Transverse colon (tissue), 4 donors: ENCODE results near the gene BHLHE41. TPM values are rescaled to one million over a fixed set of nuclear protein-coding genes. Genes with fewer than 3 reads are reported as not detected.

Experiments
- DNase-seq: peaks from one replicate; pipeline ENCODE4 v3.0.0-alpha.2; 2019
- H3K27ac ChIP-seq, 4 donors: fragments of 200-600 bp; sonication (generic); 2 replicates each; pipeline ENCODE4 v1.5.1; 2016 to 2018; ENCODE audit warnings: inconsistent platforms in 4 of 4
- H3K27me3 ChIP-seq: fragments of 200-600 bp; sonication (generic); 2 replicates; pipeline ENCODE4 v1.5.1; 2017; ENCODE audit warnings: inconsistent platforms
- H3K36me3 ChIP-seq, 4 donors: fragments of 200-600 bp; sonication (generic); 2 replicates each; pipeline ENCODE4 v1.5.1; 2017 to 2019; ENCODE audit warnings: inconsistent platforms in 4 of 4
- H3K4me1 ChIP-seq, 4 donors: fragments of 200-600 bp; sonication (generic); 2 replicates each; pipeline ENCODE4 v1.5.1; 2017 to 2020; ENCODE audit warnings: inconsistent platforms in 4 of 4
- H3K4me3 ChIP-seq, 4 donors: fragments of 200-600 bp; sonication (generic); 1 replicate in 1 of 4; 2 replicates in 3 of 4; pipeline versions ENCODE4 v1.5.1 to v1.6.1; 2017 to 2019; ENCODE audit warnings: inconsistent platforms in 4 of 4
- H3K9me3 ChIP-seq, 2 donors: fragments of 200-600 bp; sonication (generic); 2 replicates each; pipeline ENCODE4 v1.5.1; 2017 to 2019; ENCODE audit warnings: inconsistent platforms in 2 of 2
- CTCF ChIP-seq, 5 experiments: fragments of 200-600 bp in 3 of 5; fragments of 450-650 bp in 2 of 5; sonication (generic) in 3 of 5; IDR thresholded peaks; 1 replicate in 2 of 5; 2 replicates in 3 of 5; pipeline ENCODE4 v1.5.1; 2016 to 2017; ENCODE audit warnings: antibody characterized with exemption in 5 of 5, inconsistent platforms in 3 of 5, mild to moderate bottlenecking in 2 of 5, moderate library complexity in 1 of 5
- EP300 ChIP-seq: sonication (generic); formaldehyde crosslinking; IDR thresholded peaks from one replicate; pipeline ENCODE4 v1.6.1; 2017; ENCODE audit warnings: antibody characterized with exemption, low read depth
- POLR2A ChIP-seq: fragments of 450-650 bp; IDR thresholded peaks from one replicate; pipeline ENCODE4 v1.6.1; 2016; ENCODE audit warnings: antibody characterized with exemption, mild to moderate bottlenecking, moderate library complexity
- POLR2AphosphoS5 ChIP-seq, 3 donors: sonication (generic); formaldehyde crosslinking; IDR thresholded peaks; one replicate each; pipeline ENCODE4 v1.6.1; 2016; ENCODE audit warnings: antibody characterized with exemption in 3 of 3
- WGBS, 2 donors: methylation state at CpG; one replicate each; pipeline ENCODE4 v1.1.5; 2018; ENCODE audit warnings: low coverage in 1 of 2; 5-methylcytosine and 5-hydroxymethylcytosine counted together
- in situ Hi-C, 4 donors: fragments of 200-750 bp; cut with MboI; loops; one replicate each; pipeline versions ENCODE4 v1.15.0 to v1.15.1; 2017; ENCODE audit warnings: low sequenced_read_pairs in 3 of 4, low pct_ligation_motif_present in 1 of 4, low pct_unique_long_range_greater_than_20kb in 1 of 4
- intact Hi-C: fragments of 100-400 bp; cut with DNase I; formaldehyde crosslinking; loops from one replicate; pipeline ENCODE4 v1.15.1; 2023; ENCODE audit warnings: low total_unique reads
- total RNA-seq, 4 donors: library from RNA; depleted of rRNA; stranded (reverse); fragments of >200 nt; gene quantifications; one replicate each; pipeline ENCODE4 v1.1.0, GENCODE V29; 2016

The BHLHE41 gene
- total RNA-seq, 4 donors from 2014 or later: 12.2 to 22.8 (median 18.1) TPM; not detected in 1

GRCh38 chr12:26100666-26101349 lies 24.0 kb downstream of the BHLHE41 start:
- Histone ChIP-seq H3K36me3 (no peaks in the 10 kb centered on the region), H3K4me3 (no peak overlapping the region), H3K27ac (no peak overlapping the region), H3K9me3 (no peaks in the 10 kb centered on the region), H3K27me3 (no peaks in the 10 kb centered on the region), H3K4me1 (peaks cover 0 to 14% (median 4%) of the 10 kb centered on the region in 4 donors)
- TF ChIP-seq CTCF (IDR thresholded peaks at IDR 0.05): no peak
- WGBS, 2 donors: 36 to 64% methylated on average over 8 of the region's 8 CpGs
- intact Hi-C loops: no loop called here
- DNase-seq: no peak
- in situ Hi-C loops: loop anchor here in 3 of 4 donors (25.0 kb wide), 2 partner anchors 311 to 536 kb away; no protein-coding TSS in a partner anchor

- Histone ChIP-seq H3K4me3 (no peak overlapping the region), H3K36me3 (no peaks in the 10 kb centered on the region), H3K9me3 (no peaks in the 10 kb centered on the region), H3K27me3 (no peaks in the 10 kb centered on the region), H3K27ac (no peak overlapping the region), H3K4me1 (peaks cover 0 to 14% (median 4%) of the 10 kb centered on the region in 4 donors)
- in situ Hi-C loops (loop anchor here in 3 of 4 donors (10.0 to 25.0 kb wide), 4 partner anchors 315 to 565 kb away; no protein-coding TSS in a partner anchor), intact Hi-C loops (no loop called here)
- WGBS, 2 donors: 20 to 22% methylated on average over 6 of the region's 6 CpGs
- TF ChIP-seq CTCF (IDR thresholded peaks at IDR 0.05) (peak; percentile 82 to 93 (median 90)), EP300 (no peak)
- DNase-seq: peak; percentile 72
Observed at GRCh38 chr12:26097046-26097878, 27.6 kb downstream of the BHLHE41 start.

GRCh38 chr12:26096036-26096435 lies 28.8 kb downstream of the BHLHE41 start:
- H3K27ac ChIP-seq: no peak overlapping the region
- no peak for DNase-seq
- peaks cover 0 to 5% (median under 1%) of the 10 kb centered on the region in 4 donors for H3K4me1 ChIP-seq
- H3K9me3 ChIP-seq: no peaks in the 10 kb centered on the region
- in situ Hi-C loops (loop anchor here in 3 of 4 donors (10.0 to 25.0 kb wide), 4 partner anchors 316 to 566 kb away; no protein-coding TSS in a partner anchor), intact Hi-C loops (no loop called here)
- TF ChIP-seq EP300 (no peak), CTCF (IDR thresholded peaks at IDR 0.05) (no peak)
- no peak overlapping the region for H3K4me3 ChIP-seq
- H3K27me3 ChIP-seq: no peaks in the 10 kb centered on the region
- H3K36me3 ChIP-seq: no peaks in the 10 kb centered on the region
- WGBS, 2 donors: 91 to 100% methylated on average over 1 to 2 of the region's 2 CpGs

- H3K4me3 ChIP-seq: no peak overlapping the region
- intact Hi-C loops: no loop called here
- H3K9me3 ChIP-seq: no peaks in the 10 kb centered on the region
- no peak for TF ChIP-seq CTCF (IDR thresholded peaks at IDR 0.05)
- no peak for TF ChIP-seq POLR2A
- TF ChIP-seq EP300: no peak
- no peak for TF ChIP-seq POLR2AphosphoS5 (IDR thresholded peaks at IDR 0.05)
- no peak for DNase-seq
- H3K27me3 ChIP-seq: no peaks in the 10 kb centered on the region
- no peak overlapping the region for H3K27ac ChIP-seq
- 96 to 100% methylated on average over 2 of the region's 2 CpGs for WGBS, 2 donors
- in situ Hi-C loops: loop anchor here in 3 of 4 donors (10.0 to 25.0 kb wide), 4 partner anchors 317 to 567 kb away; no protein-coding TSS in a partner anchor
- H3K4me1 ChIP-seq: no peaks in the 10 kb centered on the region
- H3K36me3 ChIP-seq: no peaks in the 10 kb centered on the region
Observed at GRCh38 chr12:26095186-26095585, 29.7 kb downstream of the BHLHE41 start.
